ENCODE results near the gene PTPRN2. TPM values are rescaled to one million over a fixed set of nuclear protein-coding genes. Genes with fewer than 3 reads are reported as not detected.

Gene PTPRN2
- polyA plus RNA-seq, 3 donors: 6.8 to 7.9 (median 7.2) TPM

DNA sequence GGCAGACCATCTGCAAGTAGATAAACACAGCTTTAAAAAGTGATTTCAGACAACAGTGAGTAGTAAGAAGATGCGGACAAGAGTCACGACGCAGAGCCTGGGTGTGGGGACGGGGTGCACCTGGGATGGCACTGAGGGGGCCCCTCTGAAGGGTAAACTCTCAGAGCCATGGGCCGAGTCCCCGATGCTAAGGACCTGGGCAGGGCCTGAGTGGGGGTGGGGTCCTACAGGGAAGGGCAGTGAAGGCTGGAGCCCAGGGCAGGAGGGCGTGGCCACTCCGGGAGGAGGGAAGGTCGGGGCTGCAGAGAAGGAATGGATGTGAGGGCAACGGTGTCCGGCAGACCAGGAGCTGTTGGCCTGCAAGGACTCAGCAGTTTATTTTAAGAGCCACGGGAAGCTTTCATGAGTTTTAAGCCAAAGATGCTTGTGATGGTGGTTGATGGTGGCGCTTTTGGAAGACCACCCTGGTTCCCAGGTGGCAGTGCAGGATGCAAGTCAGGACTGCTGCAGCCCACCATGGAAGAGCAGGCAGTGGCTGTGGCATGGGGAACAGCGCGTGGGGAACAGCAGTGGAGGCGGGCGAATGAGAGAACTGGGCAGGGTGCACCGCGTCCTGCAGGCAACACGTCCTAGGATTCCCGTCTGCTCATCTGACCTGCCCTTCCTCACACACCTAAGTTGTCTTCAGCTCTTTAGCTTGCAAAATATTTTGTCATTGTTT, 954.0 kb downstream of the PTPRN2 start:
- no peak for DNase-seq (ENCODE audit: low read depth in 3 of 3, low spot score in 2 of 3)

DNA sequence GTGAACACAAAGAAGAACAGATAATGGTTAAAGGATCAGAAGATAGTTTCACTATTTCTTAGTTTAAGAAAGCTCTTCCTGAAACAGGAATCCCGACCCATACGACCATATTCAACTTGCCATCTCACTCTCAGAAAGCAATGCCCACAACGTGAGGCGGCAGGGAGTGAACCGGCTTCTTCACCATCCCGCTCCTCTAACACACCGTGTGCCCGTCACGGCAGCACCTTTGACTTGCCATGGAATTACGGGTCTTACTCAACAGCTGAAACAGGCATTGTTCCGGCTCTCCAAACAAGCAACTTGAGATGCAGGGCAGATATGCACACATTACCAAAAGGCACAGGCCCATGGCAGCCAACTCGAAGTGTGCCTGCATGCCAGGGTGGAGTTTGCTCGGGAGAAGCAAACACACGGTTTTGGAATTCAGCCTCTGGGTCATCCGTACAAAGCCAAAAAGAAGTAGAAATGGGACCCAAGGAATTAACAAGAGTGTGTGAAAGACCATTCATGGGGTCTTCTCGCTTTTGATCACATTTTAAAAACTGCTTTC, 957.2 kb downstream of the PTPRN2 start:
- no peak for DNase-seq (ENCODE audit: low read depth in 3 of 3, low spot score in 2 of 3)

DNA sequence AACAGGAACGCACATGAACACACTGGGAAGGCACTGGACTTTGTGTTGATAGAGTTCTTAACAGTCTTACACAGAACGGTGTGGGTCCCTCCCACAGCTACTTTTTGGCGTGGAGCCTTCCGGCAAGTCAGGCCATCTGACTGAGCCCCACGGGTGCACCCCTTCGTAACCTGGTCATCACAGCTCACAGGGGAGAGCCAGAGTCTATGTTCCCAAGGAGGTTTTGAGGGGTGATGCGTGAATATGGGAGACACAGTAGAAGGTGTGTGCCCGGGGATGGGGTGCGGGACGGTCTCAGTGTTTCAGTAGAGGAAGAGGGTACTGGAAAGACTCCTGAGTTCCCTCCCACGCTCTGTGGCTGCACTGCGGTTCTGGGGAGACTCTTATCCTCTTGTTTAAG, 959.2 kb downstream of the PTPRN2 start:
- DNase-seq (ENCODE audit: low read depth in 3 of 3, low spot score in 2 of 3): no peak

DNA sequence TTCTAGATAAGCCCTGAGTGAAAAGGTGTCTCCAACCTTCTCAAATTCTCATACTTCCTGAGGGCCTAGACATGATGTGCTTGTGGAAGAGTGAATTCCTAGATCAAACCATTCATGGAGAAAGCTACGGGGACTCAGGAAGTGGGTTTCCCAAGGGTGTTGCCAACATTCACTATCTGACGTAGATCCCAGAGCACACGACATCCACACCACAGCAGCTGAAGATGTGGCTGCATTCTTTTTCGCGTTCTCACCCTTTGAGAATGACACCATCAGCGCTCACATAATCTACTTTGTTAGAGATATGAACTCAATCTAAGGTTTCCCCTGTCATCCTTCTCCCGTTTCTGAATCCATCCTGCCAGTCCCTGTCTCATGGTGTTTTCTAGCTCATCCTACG, 960.0 kb downstream of the PTPRN2 start:
- no peak for DNase-seq (ENCODE audit: low read depth in 3 of 3, low spot score in 2 of 3)

DNA sequence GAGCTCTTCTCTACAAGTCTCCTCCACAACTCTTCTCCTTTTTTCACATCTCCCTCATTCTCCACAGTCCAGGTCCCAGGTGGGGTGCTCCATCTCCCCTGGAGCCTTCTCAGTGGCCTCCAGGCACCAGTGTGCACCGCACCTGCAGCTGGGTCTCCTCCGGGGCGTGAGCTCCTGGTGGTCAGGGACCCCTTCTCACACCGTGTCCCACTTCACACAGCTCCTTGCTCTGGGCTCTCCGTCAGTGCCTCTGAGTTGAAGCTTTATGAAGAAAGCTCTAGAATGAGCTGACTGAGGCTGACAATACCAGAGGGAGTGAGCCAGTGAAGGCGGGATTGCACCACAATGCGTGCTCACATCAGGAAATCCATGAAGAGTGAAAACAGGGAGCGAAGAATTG, 960.6 kb downstream of the PTPRN2 start:
- DNase-seq (ENCODE audit: low read depth in 3 of 3, low spot score in 2 of 3): no peak

DNA sequence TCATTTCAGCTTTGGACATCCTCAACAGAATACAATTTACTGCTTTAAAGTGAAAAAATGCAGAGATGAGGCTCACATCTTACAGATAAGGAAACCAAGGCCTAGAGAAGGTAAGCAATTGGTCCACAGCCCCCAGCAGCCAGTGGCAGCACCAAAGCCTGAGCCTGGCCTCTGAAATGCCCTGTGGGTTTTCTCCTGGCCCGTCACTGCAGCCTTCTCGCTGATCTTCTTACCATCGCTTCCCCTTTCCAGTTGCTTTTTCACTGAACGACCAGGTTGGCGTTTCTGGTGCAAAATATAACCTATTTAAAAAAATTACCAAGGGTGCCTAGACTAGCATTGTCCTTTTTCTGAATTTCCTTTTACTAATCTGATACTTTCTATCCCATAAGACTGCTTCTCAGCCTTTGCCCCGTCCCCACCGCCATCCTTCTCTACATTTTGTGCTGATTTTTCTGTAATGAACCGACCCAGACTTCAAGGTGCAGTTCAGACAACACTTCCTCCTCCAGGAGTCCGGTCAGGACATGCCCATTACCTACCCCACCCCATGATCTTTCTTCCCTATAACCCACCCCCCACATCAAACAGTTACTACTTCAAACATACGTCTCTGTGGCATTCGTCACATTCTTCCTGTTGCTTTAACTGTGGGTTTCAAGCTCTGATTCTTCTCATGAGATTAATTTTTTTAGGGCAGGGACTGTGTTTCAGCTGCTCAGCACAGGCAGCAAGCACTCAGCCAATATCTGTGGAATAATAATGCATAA, 961.5 kb downstream of the PTPRN2 start:
- DNase-seq (ENCODE audit: low read depth in 3 of 3, low spot score in 2 of 3): no peak

DNA sequence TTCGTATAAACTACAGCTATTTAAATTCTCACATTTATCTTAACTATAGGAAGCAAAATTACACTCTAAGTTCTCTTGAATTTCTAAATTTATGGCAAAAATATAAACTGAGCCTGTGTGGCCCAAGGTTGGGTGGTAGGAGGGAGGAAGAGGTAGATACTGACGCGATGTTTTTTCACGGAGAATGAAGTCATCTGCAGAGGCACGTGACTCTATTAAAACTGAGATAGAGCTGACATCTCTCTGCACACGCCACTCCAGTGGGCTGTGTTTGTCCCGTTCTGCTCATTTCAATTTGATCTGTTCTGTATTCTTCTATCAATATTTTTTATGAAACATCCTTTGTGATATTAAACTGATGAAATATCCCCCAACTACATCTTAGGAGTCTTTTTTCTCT, 964.1 kb downstream of the PTPRN2 start:
- no peak for DNase-seq (ENCODE audit: low read depth in 3 of 3, low spot score in 2 of 3)

DNA sequence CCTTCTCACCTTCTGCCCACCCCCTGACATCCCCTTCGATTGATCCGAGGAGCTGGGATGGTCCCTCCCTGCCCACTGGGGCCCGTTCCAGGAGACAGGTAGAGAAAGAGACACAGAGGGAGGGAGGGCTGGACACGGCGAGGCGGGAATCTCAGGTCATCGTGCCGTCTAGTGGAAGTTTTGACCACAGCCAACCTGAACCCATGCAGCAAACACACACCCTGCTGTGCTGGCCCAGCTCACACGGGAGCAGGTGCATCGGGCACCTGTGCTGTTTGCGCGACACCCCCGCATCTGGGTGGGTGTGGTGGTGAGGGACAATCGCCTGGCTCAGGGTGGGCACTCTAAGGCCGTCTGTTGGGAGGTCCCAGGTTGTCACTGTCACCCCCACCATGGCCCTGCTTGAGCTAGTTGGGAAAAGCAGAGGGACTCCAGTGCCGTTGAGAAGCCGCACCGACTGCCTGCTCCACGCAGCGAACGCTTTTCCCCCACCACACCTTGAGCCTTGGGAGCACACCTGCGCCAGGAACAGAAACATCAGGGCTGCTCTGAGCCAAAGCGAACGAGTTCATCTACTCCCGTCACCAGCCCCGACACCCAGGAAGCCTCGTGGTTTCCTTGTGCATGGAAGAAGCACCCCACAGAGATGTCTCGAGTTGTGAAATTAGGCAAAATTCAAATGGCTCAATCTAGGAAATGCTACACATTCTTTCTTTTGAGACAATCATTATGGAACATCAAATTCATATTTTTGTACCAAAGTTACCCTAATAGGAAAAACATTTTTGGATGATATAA, 965.0 kb downstream of the PTPRN2 start:
- DNase-seq (ENCODE audit: low read depth in 3 of 3, low spot score in 2 of 3): no peak

DNA sequence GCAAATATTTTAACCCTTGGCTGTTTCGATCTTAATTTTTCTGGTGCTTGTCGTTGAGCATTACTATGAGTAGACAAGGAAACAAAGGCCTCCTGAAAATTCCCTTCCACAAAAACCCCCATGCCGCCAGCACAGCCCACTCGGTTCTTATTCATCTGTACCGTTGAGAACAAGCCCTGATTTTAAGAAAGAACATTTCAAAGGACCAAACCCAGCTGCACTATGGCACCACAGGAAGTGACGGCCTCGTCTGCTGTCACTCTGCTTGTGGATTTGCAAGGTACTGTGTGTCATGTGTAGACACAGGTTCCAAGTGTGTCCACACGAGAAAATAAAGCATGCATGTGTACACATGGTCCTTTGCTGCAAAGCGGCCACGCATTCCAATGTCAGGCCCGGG, 965.6 kb downstream of the PTPRN2 start:
- no peak for DNase-seq (ENCODE audit: low read depth in 3 of 3, low spot score in 2 of 3)

DNA sequence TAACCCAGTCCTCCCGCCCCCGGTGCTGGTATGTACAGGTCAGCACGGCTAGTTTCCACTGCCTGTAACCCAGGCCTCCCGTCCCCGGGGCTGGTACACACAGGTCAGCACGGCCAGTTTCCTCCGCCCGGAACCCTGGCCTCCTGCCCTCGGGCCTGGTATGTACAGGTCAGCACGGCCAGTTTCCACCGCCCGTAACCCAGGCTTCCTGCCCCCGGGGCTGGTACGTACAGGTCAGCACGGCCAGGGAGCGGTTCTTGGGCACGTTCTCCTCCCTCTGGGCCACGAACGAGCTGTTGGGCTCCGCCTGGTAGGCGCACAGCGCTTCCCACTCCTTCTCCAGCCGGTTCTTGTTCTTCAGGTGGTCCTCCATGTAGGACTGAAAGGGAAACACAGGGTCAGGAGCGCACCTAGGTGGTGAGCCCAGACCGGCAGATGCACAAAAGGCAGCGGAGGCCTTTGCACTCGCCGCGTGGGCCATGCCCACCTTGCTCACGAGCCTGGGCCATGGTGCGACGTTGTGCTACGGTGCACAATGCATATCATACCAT, 966.4 kb downstream of the PTPRN2 start:
- no peak for DNase-seq (ENCODE audit: low read depth in 3 of 3, low spot score in 2 of 3)

DNA sequence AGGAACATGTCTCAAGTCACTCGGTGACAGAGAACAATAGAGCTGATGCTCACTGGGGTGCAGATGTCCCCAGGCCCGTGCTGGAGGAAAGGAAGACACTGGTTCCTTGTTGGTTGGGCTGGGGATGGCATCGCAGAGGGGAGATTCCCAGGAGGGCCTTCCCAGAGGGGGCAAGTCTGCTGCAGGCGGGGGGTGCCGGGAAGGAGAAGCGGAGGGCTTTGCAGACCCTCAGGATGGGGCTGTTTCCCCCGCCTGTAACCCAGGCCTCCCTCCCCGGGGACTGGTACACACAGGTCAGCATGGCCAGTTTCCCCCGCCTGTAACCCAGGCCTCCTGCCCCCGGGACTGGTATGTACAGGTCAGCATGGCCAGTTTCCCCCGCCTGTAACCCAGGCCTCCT, 967.0 kb downstream of the PTPRN2 start:
- no peak for DNase-seq (ENCODE audit: low read depth in 3 of 3, low spot score in 2 of 3)

DNA sequence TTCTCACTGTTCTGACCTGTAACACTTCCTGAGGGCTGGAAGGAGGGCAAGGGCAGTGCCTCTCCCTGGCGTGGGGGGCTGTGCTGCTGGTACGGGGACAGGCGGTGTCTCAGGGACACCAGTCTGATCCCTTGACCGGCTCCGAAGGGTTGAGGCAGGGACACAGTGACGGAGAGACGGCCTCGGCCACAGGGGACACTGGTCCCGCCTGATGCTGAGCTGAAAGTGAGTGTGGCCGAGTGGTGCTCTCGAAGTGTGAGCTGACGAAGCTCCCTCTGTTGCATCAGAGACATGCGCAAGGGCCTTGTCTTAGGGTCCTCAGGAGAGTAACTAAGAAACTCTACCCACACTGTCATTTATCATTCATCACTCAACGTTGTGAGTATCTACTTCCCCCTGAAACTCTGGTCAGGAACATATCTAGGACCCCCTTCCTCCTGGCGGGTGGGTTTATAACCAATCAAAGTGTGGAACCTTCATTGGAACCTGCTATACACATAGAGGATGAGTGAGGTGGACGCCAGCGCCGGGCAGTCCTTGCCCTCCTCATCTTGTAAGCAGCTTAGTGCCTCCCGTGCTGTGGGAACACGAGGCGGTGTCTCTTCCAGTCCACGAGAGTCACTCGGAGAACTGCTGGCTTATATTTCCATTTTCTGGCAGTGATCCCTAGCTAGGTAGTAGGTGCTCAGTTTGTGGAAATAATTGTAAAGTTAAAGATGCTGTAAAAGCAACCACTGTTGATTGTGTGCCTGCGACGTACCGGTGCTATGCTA, 967.7 kb downstream of the PTPRN2 start:
- no peak for DNase-seq (ENCODE audit: low read depth in 3 of 3, low spot score in 2 of 3)

DNA sequence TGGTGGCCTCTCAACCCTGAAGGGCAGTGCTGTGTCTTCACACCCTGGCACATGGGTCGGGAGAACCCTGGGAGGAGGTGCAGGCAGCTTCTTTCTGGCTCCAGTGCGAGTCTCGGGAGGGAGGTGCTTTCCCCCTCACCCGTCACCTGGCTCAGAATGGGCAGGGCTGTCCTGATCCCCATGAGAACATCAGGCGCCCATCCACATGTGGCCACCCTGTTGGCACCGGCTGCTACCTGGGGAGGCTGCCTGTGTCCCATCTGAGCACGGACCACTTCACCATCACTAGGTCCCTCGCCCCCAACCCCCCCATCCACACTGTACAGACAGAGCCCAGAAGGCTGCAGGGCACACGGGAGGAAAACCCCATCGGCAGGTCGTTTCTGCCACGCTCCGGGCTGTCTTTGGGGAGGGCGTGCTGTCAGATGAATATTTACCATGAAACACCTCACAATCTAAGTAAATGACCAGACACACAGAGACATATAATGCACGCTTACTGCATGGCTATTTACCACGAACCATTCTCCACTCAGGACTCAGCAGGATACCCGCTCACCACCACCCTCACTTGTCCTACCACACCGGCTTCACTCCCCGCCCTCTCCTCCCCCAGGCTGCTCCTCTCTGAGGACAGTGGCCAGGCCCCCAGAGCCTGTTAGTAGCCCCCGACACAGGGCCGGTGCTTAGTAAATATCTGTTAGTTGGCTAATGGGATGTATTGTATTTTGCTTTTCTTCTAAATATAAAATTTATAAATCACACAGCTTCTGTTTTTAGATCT, 968.6 kb downstream of the PTPRN2 start:
- no peak for DNase-seq (ENCODE audit: low read depth in 3 of 3, low spot score in 2 of 3)

DNA sequence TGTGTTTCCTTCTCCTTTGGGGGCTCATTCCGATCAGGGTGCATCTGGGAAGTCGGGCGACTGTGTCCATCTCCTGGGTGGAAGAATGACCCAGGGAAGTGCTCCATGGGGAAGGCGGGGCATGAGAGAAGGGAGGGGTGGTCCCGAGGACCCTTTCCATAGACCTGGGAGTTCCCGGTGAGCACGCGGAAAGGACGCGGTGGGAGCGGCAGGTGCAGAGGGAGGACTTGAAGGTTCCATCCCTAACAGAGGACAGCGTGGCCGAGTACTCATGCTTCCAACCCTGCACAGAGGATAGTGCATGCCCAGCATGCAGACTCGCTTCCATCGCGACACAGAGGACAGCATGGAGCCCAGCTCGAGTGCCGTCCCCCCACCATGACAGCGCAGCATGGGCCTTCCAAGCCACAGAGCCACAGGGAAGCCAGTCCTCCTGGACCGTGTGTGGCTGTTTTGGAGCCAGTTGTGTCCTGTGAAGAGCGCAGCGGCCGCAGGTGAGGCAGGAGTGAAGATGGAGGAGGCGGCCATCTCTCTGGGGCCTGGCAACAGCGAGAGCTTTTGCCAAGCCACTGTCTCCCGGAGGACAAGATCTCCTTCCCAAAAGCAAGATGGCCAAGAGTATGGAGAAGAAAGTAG, 969.4 kb downstream of the PTPRN2 start:
- no peak for DNase-seq (ENCODE audit: low read depth in 3 of 3, low spot score in 2 of 3)

DNA sequence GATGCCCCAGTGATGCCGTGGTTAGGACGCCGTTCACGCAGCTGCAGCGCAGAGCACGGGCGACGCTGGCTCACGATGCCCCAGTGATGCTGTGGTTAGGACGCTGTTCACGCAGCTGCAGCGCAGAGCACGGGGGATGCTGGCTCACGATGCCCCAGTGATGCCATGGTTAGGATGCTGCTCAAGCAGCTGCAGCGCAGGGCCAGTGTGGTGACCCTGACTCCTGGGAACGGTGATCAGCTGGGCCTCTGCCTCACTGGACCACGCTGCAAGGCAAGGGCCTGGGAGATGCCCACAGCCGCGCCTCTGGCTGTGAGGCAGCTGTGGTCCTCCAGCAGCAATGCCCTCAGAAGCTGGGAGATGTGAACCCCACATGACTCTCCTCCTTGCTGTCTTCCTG, 970.2 kb downstream of the PTPRN2 start:
- no peak for DNase-seq (ENCODE audit: low read depth in 3 of 3, low spot score in 2 of 3)

DNA sequence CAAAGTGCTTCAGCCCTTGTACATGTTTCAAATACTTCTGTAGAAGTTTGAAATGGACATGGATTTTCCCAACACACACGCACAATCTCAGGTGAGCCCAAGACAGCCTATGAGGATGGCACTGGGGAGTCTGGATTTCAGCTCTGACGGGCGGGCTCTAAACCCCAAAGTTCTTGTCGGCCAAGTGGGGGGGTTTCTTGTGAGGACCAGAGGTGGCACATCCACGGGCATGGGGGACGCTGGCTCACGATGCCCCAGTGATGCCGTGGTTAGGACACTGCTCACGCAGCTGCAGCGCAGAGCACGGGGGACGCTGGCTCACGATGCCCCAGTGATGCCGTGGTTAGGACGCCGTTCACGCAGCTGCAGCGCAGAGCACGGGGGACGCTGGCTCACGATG, 970.7 kb downstream of the PTPRN2 start:
- DNase-seq (ENCODE audit: low read depth in 3 of 3, low spot score in 2 of 3): no peak

DNA sequence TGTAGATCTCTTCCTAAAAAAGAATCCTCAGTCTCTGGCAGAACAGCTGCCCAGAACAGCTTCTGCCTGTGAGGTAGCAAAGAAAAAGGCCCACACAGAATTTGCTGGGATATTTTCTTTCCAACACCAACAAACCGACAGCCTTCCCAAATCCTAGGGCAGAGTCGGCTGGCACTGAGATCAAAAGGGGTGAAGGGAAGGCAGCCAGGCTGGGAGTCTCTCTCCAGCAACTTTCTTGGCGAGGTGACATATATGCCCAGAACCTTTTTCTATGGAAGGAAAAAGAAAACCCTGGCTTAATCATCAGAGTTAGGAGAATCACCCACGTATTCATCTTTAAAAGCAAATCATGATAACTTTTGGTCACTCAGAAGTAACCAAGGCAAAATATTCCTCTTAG, 971.2 kb downstream of the PTPRN2 start:
- DNase-seq (ENCODE audit: low read depth in 3 of 3, low spot score in 2 of 3): no peak

DNA sequence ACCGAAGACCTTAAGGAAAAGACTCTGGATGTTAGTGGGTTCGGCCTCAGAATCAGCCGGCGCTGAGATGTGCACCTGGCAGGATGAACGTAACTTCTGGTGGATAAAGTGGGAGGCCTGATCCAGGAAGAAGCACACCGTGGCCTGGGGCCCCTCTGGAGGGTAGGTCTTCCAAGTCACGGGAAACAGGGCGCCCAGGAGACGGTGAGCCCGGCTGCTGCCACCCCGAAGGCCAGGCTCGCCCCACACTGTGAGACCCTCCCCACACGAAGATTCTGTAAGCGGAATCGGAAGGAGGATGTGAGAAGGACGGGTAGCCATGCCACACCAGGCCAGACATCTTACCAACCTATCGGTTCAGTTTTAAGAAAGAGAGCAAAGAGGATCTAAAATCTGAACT, 971.8 kb downstream of the PTPRN2 start:
- DNase-seq (ENCODE audit: low read depth in 3 of 3, low spot score in 2 of 3): no peak

All from right renal cortex interstitium (tissue), 3 donors.